ENCODE results near the gene ZBP1. TPM values are rescaled to one million over a fixed set of nuclear protein-coding genes. Genes with fewer than 3 reads are reported as not detected.

Gene ZBP1
- total RNA-seq, 3 donors from 2014 or later, result 0.73 to 2.4 TPM; not detected in 1

DNA sequence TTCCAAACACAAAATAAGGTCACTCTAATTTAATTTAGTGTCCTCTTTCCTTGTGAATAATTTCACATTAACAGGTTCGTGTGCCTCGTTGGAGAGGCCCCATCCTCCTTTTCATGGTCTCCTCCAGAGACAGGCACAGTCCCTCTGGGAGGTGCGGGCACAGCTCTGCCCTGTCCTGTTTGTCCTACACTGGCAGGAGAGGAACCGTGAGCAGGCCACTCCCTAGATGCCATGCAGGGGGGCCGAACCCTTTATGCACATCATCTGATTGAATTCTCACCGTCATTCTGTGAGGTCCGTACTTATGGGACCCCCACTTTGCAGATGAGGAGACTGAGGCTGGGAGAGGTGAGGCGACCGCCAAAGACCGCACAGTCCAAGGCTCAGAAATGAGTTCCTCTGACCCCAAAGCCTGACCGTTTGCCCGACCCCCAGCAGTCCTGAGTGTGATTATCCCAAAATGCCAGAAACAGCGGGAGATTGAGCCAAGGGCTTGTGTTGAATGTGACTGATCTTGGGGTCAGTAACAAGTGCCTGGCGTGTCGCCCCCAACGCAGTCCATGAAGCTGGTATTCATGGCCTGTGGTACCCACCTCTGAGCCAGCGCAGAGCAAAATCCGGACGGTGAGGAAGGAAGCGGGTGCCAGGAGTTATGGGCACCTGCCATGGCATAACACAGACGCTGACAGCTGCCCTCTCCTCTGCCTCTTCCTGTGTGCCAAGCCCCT is 46.0 kb upstream of the ZBP1 start:
- no peak for DNase-seq (ENCODE audit: low spot score in 2 of 2)
- intact Hi-C loops (cut with DNase I; ENCODE audit: low total_unique reads), result loop anchor here (10.0 kb wide), 1 partner anchor 419 kb away; no protein-coding TSS in a partner anchor
- no peak overlapping the region for H3K27ac ChIP-seq

DNA sequence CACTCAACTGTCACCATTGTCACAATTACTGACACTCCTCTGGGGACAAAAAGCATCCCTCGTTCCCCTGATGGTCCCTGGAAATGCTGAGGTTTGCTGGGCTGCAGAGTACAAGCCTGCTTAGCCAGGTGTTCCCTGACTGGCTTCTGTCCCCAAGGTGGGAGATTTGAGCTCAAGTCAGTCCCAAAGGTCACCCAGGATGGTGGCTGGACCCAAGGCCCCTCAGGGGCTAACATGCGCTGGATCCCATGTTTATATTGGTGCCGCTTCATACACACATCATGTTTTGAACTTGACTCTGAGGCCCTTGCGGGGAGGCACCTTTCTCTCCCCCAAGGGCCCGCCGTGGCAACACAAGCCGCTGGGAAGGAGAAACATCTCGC is 45.4 kb upstream of the ZBP1 start:
- H3K27ac ChIP-seq, result no peak overlapping the region
- no peak for DNase-seq (ENCODE audit: low spot score in 2 of 2)
- no peak overlapping the region for H3K4me3 ChIP-seq
- intact Hi-C loops (cut with DNase I; ENCODE audit: low total_unique reads), result loop anchor here (10.0 kb wide), 1 partner anchor 419 kb away; no protein-coding TSS in a partner anchor
- no peaks in the 10 kb centered on the region for H3K27me3 ChIP-seq
- H3K9me3 ChIP-seq, result no peaks in the 10 kb centered on the region
- TF ChIP-seq, protein P1, sequence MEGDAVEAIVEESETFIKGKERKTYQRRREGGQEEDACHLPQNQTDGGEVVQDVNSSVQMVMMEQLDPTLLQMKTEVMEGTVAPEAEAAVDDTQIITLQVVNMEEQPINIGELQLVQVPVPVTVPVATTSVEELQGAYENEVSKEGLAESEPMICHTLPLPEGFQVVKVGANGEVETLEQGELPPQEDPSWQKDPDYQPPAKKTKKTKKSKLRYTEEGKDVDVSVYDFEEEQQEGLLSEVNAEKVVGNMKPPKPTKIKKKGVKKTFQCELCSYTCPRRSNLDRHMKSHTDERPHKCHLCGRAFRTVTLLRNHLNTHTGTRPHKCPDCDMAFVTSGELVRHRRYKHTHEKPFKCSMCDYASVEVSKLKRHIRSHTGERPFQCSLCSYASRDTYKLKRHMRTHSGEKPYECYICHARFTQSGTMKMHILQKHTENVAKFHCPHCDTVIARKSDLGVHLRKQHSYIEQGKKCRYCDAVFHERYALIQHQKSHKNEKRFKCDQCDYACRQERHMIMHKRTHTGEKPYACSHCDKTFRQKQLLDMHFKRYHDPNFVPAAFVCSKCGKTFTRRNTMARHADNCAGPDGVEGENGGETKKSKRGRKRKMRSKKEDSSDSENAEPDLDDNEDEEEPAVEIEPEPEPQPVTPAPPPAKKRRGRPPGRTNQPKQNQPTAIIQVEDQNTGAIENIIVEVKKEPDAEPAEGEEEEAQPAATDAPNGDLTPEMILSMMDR (IDR thresholded peaks at IDR 0.05), result no peak
- no peak for TF ChIP-seq POLR2A (IDR thresholded peaks at IDR 0.05)
- no peak for TF ChIP-seq POLR2AphosphoS5 (IDR thresholded peaks at IDR 0.05)
- no peaks in the 10 kb centered on the region for H3K36me3 ChIP-seq
- H3K4me1 ChIP-seq, result peaks cover 0 to 3% of the 10 kb centered on the region in 2 donors

More for the DNA sequence above, 46.0 kb upstream of the ZBP1 start:
- Histone ChIP-seq H3K4me3 (no peak overlapping the region), H3K36me3 (no peaks in the 10 kb centered on the region), H3K9me3 (no peaks in the 10 kb centered on the region), H3K4me1 (peaks cover 0 to under 1% of the 10 kb centered on the region in 2 donors), H3K27me3 (no peaks in the 10 kb centered on the region)
- TF ChIP-seq POLR2AphosphoS5 (IDR thresholded peaks at IDR 0.05) (no peak), POLR2A (IDR thresholded peaks at IDR 0.05) (no peak)
- TF ChIP-seq, protein P1 (IDR thresholded peaks at IDR 0.05), result no peak

DNA sequence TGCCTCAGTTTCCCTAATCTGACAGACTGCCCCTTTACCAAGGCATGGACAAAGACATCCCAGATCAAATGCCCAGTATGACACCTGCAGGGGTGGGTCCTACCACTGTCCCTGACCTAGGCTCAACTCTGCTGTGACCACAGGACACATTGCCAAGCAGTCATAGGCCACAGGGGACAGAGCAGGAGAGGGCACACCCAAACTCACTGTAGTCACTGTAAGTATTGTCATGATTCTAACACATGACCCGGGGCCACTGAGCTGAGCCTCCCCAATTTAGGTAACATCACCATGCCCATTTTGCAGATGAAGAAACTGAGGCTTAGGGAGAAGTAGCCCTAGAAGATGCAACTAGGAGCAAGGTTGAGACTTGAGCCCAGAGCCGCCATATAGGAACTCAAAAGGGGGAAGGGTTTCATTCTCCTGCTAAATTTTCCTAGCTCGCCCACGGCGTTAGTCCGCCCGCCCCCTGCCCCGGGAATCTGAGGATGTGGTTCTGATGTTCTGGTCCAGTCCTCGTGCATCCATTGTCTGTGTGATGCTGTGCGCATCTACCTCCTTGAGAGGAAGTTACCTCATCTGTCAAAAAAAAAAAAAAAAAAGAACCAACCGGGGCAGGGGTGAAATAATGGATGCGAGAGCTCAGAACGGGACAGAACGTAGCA is 44.8 kb upstream of the ZBP1 start:
- Histone ChIP-seq H3K4me1 (peaks cover 0 to 3% of the 10 kb centered on the region in 2 donors), H3K27ac (no peak overlapping the region), H3K4me3 (no peak overlapping the region), H3K36me3 (no peaks in the 10 kb centered on the region), H3K9me3 (no peaks in the 10 kb centered on the region), H3K27me3 (no peaks in the 10 kb centered on the region)
- TF ChIP-seq, protein P1 (IDR thresholded peaks at IDR 0.05), result no peak
- TF ChIP-seq POLR2AphosphoS5 (IDR thresholded peaks at IDR 0.05) (no peak), POLR2A (IDR thresholded peaks at IDR 0.05) (no peak)
- DNase-seq (ENCODE audit: low spot score in 2 of 2), result no peak
- intact Hi-C loops (cut with DNase I; ENCODE audit: low total_unique reads), result loop anchor here (10.0 kb wide), 1 partner anchor 420 kb away; no protein-coding TSS in a partner anchor

DNA sequence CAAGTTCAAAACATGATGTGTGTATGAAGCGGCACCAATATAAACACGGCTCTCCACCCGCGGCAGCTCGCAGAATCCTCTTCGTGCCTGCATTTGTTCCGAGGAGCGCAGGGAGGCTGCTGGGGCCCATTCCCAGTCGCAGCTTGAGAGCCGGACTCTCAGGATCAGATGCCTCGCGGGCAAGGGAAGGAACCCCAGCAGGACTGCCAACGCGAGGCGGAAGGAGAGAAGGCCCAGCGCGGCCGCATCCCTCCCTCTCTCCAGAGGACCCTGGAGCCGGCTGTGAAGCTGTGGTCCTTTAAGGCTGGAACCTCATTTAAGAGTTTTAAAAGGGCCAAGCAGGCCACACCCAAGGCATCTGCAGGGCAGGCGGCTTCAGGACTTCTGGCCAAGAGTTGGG is 44.2 kb upstream of the ZBP1 start:
- TF ChIP-seq, protein P1 (IDR thresholded peaks at IDR 0.05), result no peak
- TF ChIP-seq POLR2AphosphoS5 (IDR thresholded peaks at IDR 0.05), result no peak
- no peak for TF ChIP-seq POLR2A (IDR thresholded peaks at IDR 0.05)
- no peak overlapping the region for H3K27ac ChIP-seq
- intact Hi-C loops (cut with DNase I; ENCODE audit: low total_unique reads), result loop anchor here (10.0 kb wide), 1 partner anchor 420 kb away; no protein-coding TSS in a partner anchor
- no peaks in the 10 kb centered on the region for H3K27me3 ChIP-seq
- peaks cover 0 to 3% of the 10 kb centered on the region in 2 donors for H3K4me1 ChIP-seq
- no peak overlapping the region for H3K4me3 ChIP-seq
- DNase-seq (ENCODE audit: low spot score in 2 of 2), result no peak
- H3K36me3 ChIP-seq, result no peaks in the 10 kb centered on the region
- H3K9me3 ChIP-seq, result no peaks in the 10 kb centered on the region

Measured in breast epithelium (tissue), 4 donors.